GM12878 (cell line): ENCODE results near the gene ADGRD1. TPM values are rescaled to one million over a fixed set of nuclear protein-coding genes. Genes with fewer than 3 reads are reported as not detected.

ENCODE experiments used
- ATAC-seq: fragments of 200-7000 bp; cut with Tn5 transposase; 3 replicates; pipeline ENCODE4 v1.9.1; 2020; ENCODE audit warnings: mild to moderate bottlenecking, moderate library complexity
- BruUV-seq: library from RNA; stranded (reverse); fragments of 400-500 nt; replicated peaks from 2 replicates; lab custom pipeline; 2021; lab: Mats Ljungman, UMichigan
- CTCF ChIA-PET: fragments of 300-600 bp; sonication (Branson Sonifier 250); formaldehyde crosslinking; extraction: SDS; loops from one replicate; lab custom pipeline; 2021; ENCODE audit warnings: inconsistent platforms; lab: Yijun Ruan, JAX
- POLR2A ChIA-PET: fragments of 350-600 bp; formaldehyde crosslinking; extraction: SDS; loops from one replicate; lab custom pipeline; 2021; ENCODE audit warnings: inconsistent platforms; lab: Charles Lee
- RAD21 ChIA-PET: fragments of 300-600 bp; sonication (Branson Sonifier 250); formaldehyde crosslinking; loops from one replicate; lab custom pipeline; 2023; ENCODE audit warnings: antibody characterized with exemption; ENCODE audit not compliant: unreplicated experiment; lab: Charles Lee
- SMC1A ChIA-PET: fragments of 300-600 bp; sonication (Branson Sonifier 250); formaldehyde crosslinking; loops from one replicate; lab custom pipeline; 2023; ENCODE audit not compliant: unreplicated experiment, uncharacterized antibody; lab: Charles Lee
- DNase-seq: peaks from one replicate; pipeline ENCODE4 v3.0.0-alpha.2; 2011; ENCODE audit warnings: low read depth, low spot score
- FAIRE-seq: peaks from 3 replicates; lab custom pipeline; 2011; peaks lifted over from hg19 to GRCh38; lab: Jason Lieb, UNC
- H2AFZ ChIP-seq: 2 replicates; pipeline ENCODE4 v1.6.0; 2011; ENCODE audit warnings: low read depth, low read length, control low read depth; ENCODE audit not compliant: control insufficient read depth
- H3K27ac ChIP-seq: 2 replicates; pipeline ENCODE4 v1.5.1; 2011; ENCODE audit warnings: control low read depth; ENCODE audit not compliant: control insufficient read depth, insufficient read depth
- H3K27me3 ChIP-seq, 2 experiments: replicated peaks in 1 of 2; 2 replicates each; pipeline versions ENCODE4 v1.6.0 to v1.6.1; 2011; ENCODE audit warnings: low read length in 1 of 2; ENCODE audit not compliant: control insufficient read depth in 2 of 2, insufficient read depth in 2 of 2
- H3K36me3 ChIP-seq, 2 experiments: 2 replicates each; pipeline ENCODE4 v1.5.1; 2011; ENCODE audit warnings: low read length in 1 of 2; ENCODE audit not compliant: control insufficient read depth in 2 of 2, insufficient read depth in 2 of 2
- H3K4me1 ChIP-seq: 2 replicates; pipeline ENCODE4 v1.6.1; 2011; ENCODE audit warnings: mild to moderate bottlenecking, low read length, moderate library complexity, mixed read lengths; ENCODE audit not compliant: control insufficient read depth, insufficient read depth
- H3K4me2 ChIP-seq: 2 replicates; pipeline ENCODE4 v1.6.0; 2011; ENCODE audit warnings: control low read depth; ENCODE audit not compliant: control insufficient read depth, insufficient read depth
- H3K4me3 ChIP-seq: fragments of 200-600 bp; sonication (generic); 2 replicates; pipeline ENCODE4 v1.5.1; 2016
- H3K79me2 ChIP-seq: 2 replicates; pipeline ENCODE4 v1.6.0; 2011; ENCODE audit warnings: low read length; ENCODE audit not compliant: control insufficient read depth, insufficient read depth
- H3K9ac ChIP-seq: 2 replicates; pipeline ENCODE4 v1.8.0; 2011; ENCODE audit warnings: low read length, control low read depth, mixed read lengths; ENCODE audit not compliant: control insufficient read depth, insufficient read depth
- H3K9me3 ChIP-seq: replicated peaks from 3 replicates; pipeline ENCODE4 v1.5.1; 2011; ENCODE audit warnings: mild to moderate bottlenecking, low read length; ENCODE audit not compliant: control insufficient read depth, insufficient read depth
- H4K20me1 ChIP-seq: 2 replicates; pipeline ENCODE4 v1.6.0; 2011; ENCODE audit not compliant: control insufficient read depth, insufficient read depth
- BCL3 ChIP-seq: IDR thresholded peaks from 2 replicates; pipeline ENCODE4 v1.6.1; 2011; ENCODE audit warnings: borderline replicate concordance, low read depth, mild to moderate bottlenecking, moderate library complexity, low read length; ENCODE audit not compliant: insufficient read depth, poor library complexity, severe bottlenecking
- CBX3 ChIP-seq: fragments of 200-600 bp; sonication (generic); IDR thresholded peaks from 2 replicates; pipeline ENCODE4 v1.6.1; 2016; ENCODE audit warnings: low read depth, borderline replicate concordance
- EZH2 ChIP-seq: IDR thresholded peaks from 2 replicates; pipeline ENCODE4 v1.6.1; 2012; ENCODE audit warnings: low read depth, mild to moderate bottlenecking, control low read depth, inconsistent platforms, low read length, borderline replicate concordance; ENCODE audit not compliant: control insufficient read depth
- HDAC2 ChIP-seq: fragments of 200-600 bp; sonication (generic); IDR thresholded peaks from 2 replicates; pipeline ENCODE4 v1.6.1; 2017
- MEF2B ChIP-seq: fragments of 450-650 bp; IDR thresholded peaks from 2 replicates; pipeline ENCODE4 v1.6.1; 2018; ENCODE audit warnings: mild to moderate bottlenecking, moderate library complexity; ENCODE audit not compliant: partially characterized antibody, poor library complexity, severe bottlenecking
- RCOR1 ChIP-seq: conservative IDR thresholded peaks from 2 replicates; pipeline ENCODE4 v1.6.1; 2012; ENCODE audit warnings: low read depth, low read length, improper control_type of control experiment
- SP1 ChIP-seq: IDR thresholded peaks from one replicate; pipeline ENCODE4 v1.6.1; 2011; ENCODE audit warnings: low read depth, low read length
- SREBF1 ChIP-seq: IDR thresholded peaks from 2 replicates; pipeline ENCODE4 v1.6.1; 2012; ENCODE audit warnings: mild to moderate bottlenecking, low read length
- STAT3 ChIP-seq: IDR thresholded peaks from 2 replicates; pipeline ENCODE4 v1.6.1; 2011; ENCODE audit warnings: low read depth, low read length, improper control_type of control experiment
- ZBTB4 ChIP-seq: fragments of 450-650 bp; formaldehyde crosslinking; IDR thresholded peaks from 2 replicates; pipeline ENCODE4 v1.4.0; 2022; ENCODE audit warnings: mild to moderate bottlenecking, moderate library complexity
- ZNF384 ChIP-seq: IDR thresholded peaks from 2 replicates; pipeline ENCODE4 v1.6.1; 2012; ENCODE audit warnings: low read depth, mild to moderate bottlenecking, low read length, improper control_type of control experiment, borderline replicate concordance
- WGBS: methylation state at CpG from one replicate; pipeline ENCODE4 v1.1.6; 2016; ENCODE audit warnings: low lambda C conversion rate; ENCODE audit not compliant: insufficient replicate concordance, insufficient coverage; ENCODE audit errors: missing lambda C conversion rate; 5-methylcytosine and 5-hydroxymethylcytosine counted together
- in situ Hi-C: fragments of 300-500 bp; cut with MboI; formaldehyde crosslinking; loops from 9 replicates; pipeline ENCODE4 v1.14.3; 2018; ENCODE audit warnings: mixed read lengths
- intact Hi-C: fragments of 100-400 bp; cut with micrococcal nuclease; formaldehyde crosslinking; loops from one replicate; pipeline ENCODE4 v1.14.2; 2022; ENCODE audit not compliant: unreplicated experiment
- polyA plus RNA-seq, 11 experiments: library from polyadenylated mRNA; depleted of rRNA in 4 of 11; unstranded in 6 of 11; stranded (reverse) in 5 of 11; fragments of >200 nt; fragmentation: Nextera tagmentation in 4 of 11; fragmentation: Illumina TruSeq in 1 of 11; extraction: Ambion mirVana in 4 of 11; extraction: Trizol in 1 of 11; gene quantifications; 1 replicate in 1 of 11; 2 replicates in 10 of 11; pipeline versions ENCODE4 v1.2.1 to v1.2.3, GENCODE V29; 2011 to 2016; ENCODE audit warnings: inconsistent platforms in 2 of 11, missing spikeins in 2 of 11, low read depth in 1 of 11
- total RNA-seq, 4 experiments: library from RNA; depleted of rRNA in 3 of 4; stranded (reverse); fragments of >200 nt in 3 of 4; fragmentation: Illumina TruSeq in 1 of 4; extraction: Trizol in 1 of 4; gene quantifications; 2 replicates each; pipeline versions ENCODE4 v1.2.1 to v1.2.3, GENCODE V29; 2013 to 2021

The ADGRD1 gene
- total and polyA plus RNA-seq, 10 of the 15 experiments (the other 5 are each of a cell fraction or from before 2014, with no cell fraction given) = 0.15 to 12.7 (median 1.2) TPM

- ChIA-PET POLR2A (interaction anchor here (1.4 kb wide), 1 partner anchor 14 kb away, joined by 3 read pairs; no protein-coding TSS in a partner anchor), SMC1A (interaction anchor here (1.0 to 1.3 kb wide), 3 partner anchors 20 to 196 kb away, joined by 3 read pairs; no protein-coding TSS in a partner anchor), CTCF (interaction anchor here (0.9 to 1.7 kb wide), 2 partner anchors 16 to 29 kb away, joined by 3 to 5 read pairs; no protein-coding TSS in a partner anchor), RAD21 (no interaction called here)
- FAIRE-seq = peak; percentile 38
- TF ChIP-seq SP1 = no peak
- no peak for TF ChIP-seq ZNF384
- no peak for TF ChIP-seq EZH2
- no peak for TF ChIP-seq ZBTB4 (CRISPR knock-in tag)
- TF ChIP-seq MEF2B = no peak
- no peak for TF ChIP-seq HDAC2
- no peak for TF ChIP-seq BCL3
- no peak for TF ChIP-seq SREBF1
- no peak for TF ChIP-seq CBX3
- no peak for TF ChIP-seq STAT3
- no peak for TF ChIP-seq RCOR1
- Histone ChIP-seq H3K4me1 (no peaks in the 10 kb centered on the region), H3K79me2 (no peaks in the 10 kb centered on the region), H3K36me3 (no peaks in the 10 kb centered on the region), H3K9ac (no peak overlapping the region), H3K27me3 (no peaks in the 10 kb centered on the region; a peak in 1 of 4 replicates), H4K20me1 (no peaks in the 10 kb centered on the region), H2AFZ (no peak overlapping the region), H3K4me3 (no peak overlapping the region), H3K4me2 (no peak overlapping the region), H3K9me3 (peaks cover 4% of the 10 kb centered on the region; the same call in 2 of the 3 replicates), H3K27ac (no peak overlapping the region)
- DNase-seq = no peak
- in situ Hi-C loops (no loop called here), intact Hi-C loops (no loop called here)
- ATAC-seq = no peak
- WGBS = 41% methylated on average over 2 of the region's 2 CpGs
- no TSS peak for BruUV-seq
These were observed 17.1 kb upstream of the ADGRD1 start for GRCh38 chr12:130936561-130936960.
